GM21381 (cell line): Measurements from ENCODE around the gene CDK13.

Experiments
- ATAC-seq: cut with Tn5 transposase; IDR thresholded peaks from one replicate; pipeline ENCODE4 v1.9.1; 2021; ENCODE audit warnings: mild to moderate bottlenecking, moderate library complexity; ENCODE audit not compliant: unreplicated experiment

The CDK13 gene

GRCh38 chr7:39948956-39949928, 814 bp upstream of the CDK13 start:
- ATAC-seq, result peak; percentile 60

GRCh38 chr7:39950473-39951225, 593 bp downstream of the CDK13 start:
- ATAC-seq, result peak; percentile 1

GRCh38 chr7:39951226-39952194, 1.5 kb downstream of the CDK13 start:
- peak; percentile 24 for ATAC-seq

- ATAC-seq, result no peak
These were observed 2.3 kb downstream of the CDK13 start for GRCh38 chr7:39952374-39952773.

GRCh38 chr7:39952803-39953202, 2.7 kb downstream of the CDK13 start:
- ATAC-seq, result no peak

DNA sequence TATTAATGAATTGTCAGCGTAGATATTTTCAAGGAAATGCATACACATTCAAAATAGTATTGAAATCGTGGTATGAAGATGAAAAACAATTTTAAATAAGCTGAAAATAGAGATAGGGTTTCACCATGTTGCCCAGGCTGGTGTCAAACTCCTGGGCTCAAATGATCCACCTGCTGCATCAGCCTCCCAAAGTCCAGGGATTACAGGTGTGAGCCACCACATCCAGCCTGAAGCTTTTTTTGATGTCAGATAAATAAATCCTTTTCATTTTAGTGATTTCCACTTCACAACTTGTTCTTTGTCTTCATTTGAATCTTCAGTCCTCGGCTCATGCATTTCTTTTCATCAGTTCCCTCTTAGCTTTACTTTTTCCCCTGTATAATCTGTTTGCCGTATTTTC, 4.6 kb downstream of the CDK13 start:
- ATAC-seq, result no peak

DNA sequence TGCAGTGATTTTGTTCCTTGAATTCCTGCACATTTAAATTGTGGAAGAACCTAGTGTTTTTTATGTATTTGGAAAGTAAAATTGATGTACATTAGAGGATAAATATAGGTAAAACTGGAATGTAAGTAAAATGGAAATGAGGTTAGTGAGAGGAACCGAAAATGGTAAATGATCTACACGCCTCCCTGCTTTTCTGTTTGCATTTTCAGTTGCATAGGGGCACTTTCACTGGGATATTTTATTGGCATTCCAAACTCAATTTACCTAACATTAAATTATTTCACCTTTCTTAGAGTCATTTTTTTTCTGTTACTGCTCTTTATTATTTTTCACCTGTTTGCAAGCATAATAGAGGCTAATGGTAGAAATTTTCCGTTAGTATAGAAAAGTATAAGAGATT, 8.0 kb downstream of the CDK13 start:
- ATAC-seq, result no peak

- ATAC-seq, result no peak
These were observed 17.5 kb downstream of the CDK13 start for GRCh38 chr7:39967406-39968161.

DNA sequence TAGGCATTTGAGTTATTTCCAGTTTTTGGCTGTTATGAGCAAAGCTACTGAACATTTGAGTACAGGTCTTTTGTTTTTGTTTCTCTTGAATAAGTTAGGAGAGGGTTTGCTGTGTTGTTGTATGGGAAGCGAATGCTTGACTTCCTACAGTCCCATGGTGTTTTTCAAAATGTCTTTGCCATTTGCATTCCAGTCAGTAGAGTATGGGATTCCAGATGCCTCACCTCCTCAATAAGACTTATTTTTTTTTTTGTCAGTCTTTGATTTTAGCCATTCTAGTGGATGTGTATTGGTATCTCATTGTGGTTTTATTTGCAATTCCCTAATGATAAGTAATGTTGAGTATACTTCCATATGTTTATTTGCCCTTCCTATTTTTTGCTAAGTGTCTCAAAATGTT, 19.4 kb downstream of the CDK13 start:
- ATAC-seq, result no peak

DNA sequence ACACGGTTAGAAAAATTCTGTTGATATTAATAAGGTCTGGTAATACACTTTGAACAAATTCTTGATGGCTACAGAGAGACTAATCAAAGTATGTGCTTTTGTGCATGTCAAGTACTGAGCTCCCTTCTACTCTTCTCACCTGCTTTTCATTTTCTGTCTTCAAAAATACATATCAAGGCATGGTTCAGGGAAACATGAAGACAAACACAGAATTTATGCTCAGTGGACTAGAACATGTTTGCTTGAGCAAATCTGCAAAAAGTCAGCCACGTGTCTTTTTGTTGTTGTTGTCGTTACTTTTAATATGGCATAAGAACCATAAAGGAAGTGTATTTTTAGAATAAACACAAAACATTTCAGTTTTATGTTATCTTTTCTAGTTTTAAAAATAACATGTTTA, 21.9 kb downstream of the CDK13 start:
- ATAC-seq, result peak; percentile 53

- no peak for ATAC-seq
These were observed 23.7 kb downstream of the CDK13 start for GRCh38 chr7:39973801-39974200.

DNA sequence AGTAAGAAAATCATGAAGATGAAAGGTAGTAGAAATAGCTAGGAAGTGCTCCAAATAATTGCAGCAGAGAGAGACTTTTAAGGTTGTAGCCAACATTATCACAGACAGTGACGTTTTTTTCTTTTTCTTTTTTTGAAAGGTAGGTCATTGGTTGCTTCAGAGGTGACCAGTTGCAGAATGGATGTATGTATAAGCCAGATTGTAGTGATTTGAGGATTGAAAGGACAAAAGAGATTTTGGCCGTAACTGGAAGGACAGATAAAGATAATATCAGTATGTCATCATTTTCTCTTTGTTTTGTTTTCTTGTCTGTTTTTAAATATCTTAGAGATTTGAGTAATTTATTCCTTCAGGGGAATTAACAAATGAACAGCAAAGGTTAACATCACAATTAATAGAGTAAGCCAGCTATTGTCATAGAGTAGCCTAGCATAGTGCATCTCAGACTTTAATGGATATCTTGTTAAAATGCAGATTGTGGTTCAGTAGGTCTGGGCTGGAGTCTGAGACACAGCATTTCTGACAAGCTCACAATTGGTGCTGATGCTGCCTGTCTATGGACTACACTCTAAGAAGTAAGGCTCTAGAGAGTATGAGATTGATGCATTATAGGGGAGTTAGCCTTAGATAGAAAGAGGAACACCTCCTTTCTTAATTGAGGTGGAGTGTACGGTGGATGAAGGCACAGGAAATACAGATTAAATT, 28.3 kb downstream of the CDK13 start:
- no peak for ATAC-seq

- no peak for ATAC-seq
These were observed 29.5 kb downstream of the CDK13 start for GRCh38 chr7:39979406-39980073.

DNA sequence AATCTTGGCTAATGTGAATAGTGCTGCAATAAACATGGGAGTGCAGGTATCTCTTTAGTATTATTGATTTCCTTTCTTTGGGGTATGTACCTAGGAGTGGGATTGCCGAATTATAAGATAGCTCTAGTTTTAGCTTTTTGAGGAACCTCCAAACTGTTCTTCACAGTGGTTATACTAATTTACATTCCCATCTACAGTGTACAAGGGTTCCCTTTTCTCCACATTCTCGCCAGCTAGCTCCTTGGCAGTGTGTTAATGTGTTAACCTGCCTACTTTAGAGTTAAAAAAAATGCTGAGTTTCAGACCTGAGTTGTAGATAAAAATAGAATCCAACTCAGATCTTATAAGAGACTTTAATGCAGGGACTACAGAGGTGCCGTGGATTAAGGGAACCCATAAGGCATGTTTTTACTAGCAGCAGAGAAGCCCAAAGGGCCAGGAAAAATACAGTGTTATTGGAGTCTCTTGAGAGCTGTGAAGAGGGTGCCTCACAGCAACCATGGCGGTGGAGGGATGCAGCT, 35.4 kb downstream of the CDK13 start:
- no peak for ATAC-seq

GRCh38 chr7:39987641-39988347, 37.7 kb downstream of the CDK13 start:
- no peak for ATAC-seq

DNA sequence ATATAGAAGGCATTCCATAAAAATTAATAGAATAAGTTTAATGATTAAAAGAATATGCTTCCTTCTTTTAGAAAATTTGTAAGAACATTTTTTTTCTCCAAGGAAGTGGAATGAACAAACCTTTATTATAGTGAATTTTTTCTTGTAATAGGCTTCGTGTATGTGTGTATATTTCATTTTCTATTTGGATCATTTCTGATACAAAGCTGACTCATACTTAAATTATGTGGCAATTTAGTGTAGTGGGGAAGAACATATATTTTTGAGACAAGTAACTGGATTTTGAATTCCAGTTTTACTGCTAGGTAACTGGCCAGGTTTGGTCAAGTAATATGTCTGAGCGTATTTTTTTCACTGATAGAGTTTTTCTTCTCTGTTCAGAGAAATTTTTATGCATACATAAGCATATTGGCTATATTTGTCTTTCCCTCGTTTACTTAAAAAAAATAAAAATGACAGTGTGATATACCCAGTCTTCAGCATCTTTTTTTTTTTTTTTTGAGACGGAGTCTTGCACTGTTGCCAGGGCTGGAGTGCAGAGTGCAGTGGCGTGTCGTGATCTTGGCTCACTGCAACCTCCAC, 50.8 kb downstream of the CDK13 start:
- ATAC-seq, result no peak

DNA sequence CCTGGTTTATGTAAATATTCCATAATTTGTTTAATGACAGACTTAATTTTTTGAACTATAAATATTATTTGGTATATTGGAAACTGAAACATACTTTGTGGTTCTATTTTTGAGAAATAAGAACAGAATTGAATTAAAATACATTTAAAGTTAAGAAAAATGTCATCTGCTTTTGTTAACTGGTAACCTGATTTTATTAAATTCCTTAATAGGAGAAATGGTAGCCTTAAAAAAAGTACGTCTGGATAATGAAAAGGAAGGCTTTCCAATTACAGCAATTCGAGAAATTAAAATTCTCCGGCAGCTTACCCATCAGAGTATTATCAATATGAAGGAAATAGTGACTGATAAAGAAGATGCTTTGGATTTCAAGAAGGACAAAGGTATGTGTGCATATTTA, 51.6 kb downstream of the CDK13 start:
- no peak for ATAC-seq

GRCh38 chr7:40003597-40003996, 53.5 kb downstream of the CDK13 start:
- ATAC-seq, result no peak
